ENCODE results near the gene TRIM7. TPM values are rescaled to one million over a fixed set of nuclear protein-coding genes. Genes with fewer than 3 reads are reported as not detected.

Gene TRIM7
- total and polyA plus RNA-seq, 2 experiments from 2014 or later = 0.53 to 0.56 TPM

GRCh38 chr5:181199881-181200638 is 4.9 kb downstream of the TRIM7 start:
- Histone ChIP-seq H3K27me3 (ENCODE audit: insufficient read depth) (peaks cover 83% of the 10 kb centered on the region), H3F3A (replicated peaks; ENCODE audit: low read depth) (peaks cover 10% of the 10 kb centered on the region), H3K4me1 (ENCODE audit: insufficient read depth) (peaks cover 43% of the 10 kb centered on the region), H4K20me1 (replicated peaks; ENCODE audit: insufficient read depth) (no peaks in the 10 kb centered on the region), H3K9me2 (ENCODE audit: insufficient read depth) (no peaks in the 10 kb centered on the region), H3K27ac (ENCODE audit: low read depth) (no peak overlapping the region), H3K36me3 (ENCODE audit: insufficient read depth) (no peaks in the 10 kb centered on the region), H3K4me2 (peak overlapping the region; percentile 23; the same call in 1 of the 2 replicates), H2AFZ (no peak overlapping the region), H3K79me2 (replicated peaks; ENCODE audit: insufficient read depth) (no peaks in the 10 kb centered on the region), H3K4me3 (no peak overlapping the region)
- Mint-ChIP-seq H3K4me3 (no peak overlapping the region; the same call in 2 of the 3 replicates), H3K36me3 (ENCODE audit: low read depth) (no peaks in the 10 kb centered on the region), H3K27me3 (ENCODE audit: insufficient read depth, low read depth, poor library complexity) (peaks cover 65% of the 10 kb centered on the region), H3K4me1 (peaks cover 45% of the 10 kb centered on the region), H3K9me3 (no peaks in the 10 kb centered on the region; the same call in 2 of the 3 replicates), H3K27ac (no peak overlapping the region)
- no peak for TF ChIP-seq ZNF462 (CRISPR knock-in tag; IDR thresholded peaks at IDR 0.05)
- no peak for TF ChIP-seq ZNF114 (CRISPR knock-in tag; IDR thresholded peaks at IDR 0.05)
- no peak for DNase-seq (ENCODE audit: low spot score)
- ATAC-seq = no peak

GRCh38 chr5:181198905-181199519 is 6.0 kb downstream of the TRIM7 start:
- TF ChIP-seq CREB1 (CRISPR knock-in tag; IDR thresholded peaks at IDR 0.05; ENCODE audit: low read depth) = peak; percentile 37; the same call in 1 of the 2 replicates
- TF ChIP-seq JUNB (IDR thresholded peaks at IDR 0.05; ENCODE audit: unreplicated experiment) = no peak
- DNase-seq (ENCODE audit: low spot score) (peak; percentile 58), ATAC-seq (peak; percentile 60)
- Histone ChIP-seq H4K20me1 (replicated peaks; ENCODE audit: insufficient read depth) (no peaks in the 10 kb centered on the region; the same call in 1 of the 2 replicates), H3K4me2 (peak overlapping the region; percentile 65; the same call in 1 of the 2 replicates), H3K27me3 (ENCODE audit: insufficient read depth) (peaks cover 83% of the 10 kb centered on the region), H3F3A (replicated peaks; ENCODE audit: low read depth) (peaks cover 10% of the 10 kb centered on the region), H3K36me3 (ENCODE audit: insufficient read depth) (no peaks in the 10 kb centered on the region), H3K9me2 (ENCODE audit: insufficient read depth) (no peaks in the 10 kb centered on the region), H3K27ac (ENCODE audit: low read depth) (no peak overlapping the region), H3K79me2 (replicated peaks; ENCODE audit: insufficient read depth) (no peaks in the 10 kb centered on the region), H3K4me3 (no peak overlapping the region), H2AFZ (no peak overlapping the region), H3K4me1 (ENCODE audit: insufficient read depth) (peaks cover 43% of the 10 kb centered on the region)
- peaks cover 59% of the 10 kb centered on the region for H3K27me3 Mint-ChIP-seq (ENCODE audit: insufficient read depth, low read depth, poor library complexity)
- H3K36me3 Mint-ChIP-seq (ENCODE audit: low read depth) = no peaks in the 10 kb centered on the region
- no peaks in the 10 kb centered on the region; the same call in 2 of the 3 replicates for H3K9me3 Mint-ChIP-seq
- H3K4me1 Mint-ChIP-seq = peaks cover 45% of the 10 kb centered on the region
- H3K27ac Mint-ChIP-seq = no peak overlapping the region
- H3K4me3 Mint-ChIP-seq = peak overlapping the region; percentile 22; the same call in 1 of the 3 replicates
